Activated CD4-positive, alpha-beta T cell treated with anti-CD3 and anti-CD28 coated beads for 4 hours (primary cell): Measurements from ENCODE around the gene HYAL2.
"Not testable (repeated sequence)": the region's sequence is repeated elsewhere in the genome, so short reads cannot be mapped to it uniquely, and the experiment has no call there.

Experiments used
- DNase-seq, 2 donors: peaks; one replicate each; pipeline ENCODE4 v3.0.0-alpha.2; 2020

Gene HYAL2

DNA sequence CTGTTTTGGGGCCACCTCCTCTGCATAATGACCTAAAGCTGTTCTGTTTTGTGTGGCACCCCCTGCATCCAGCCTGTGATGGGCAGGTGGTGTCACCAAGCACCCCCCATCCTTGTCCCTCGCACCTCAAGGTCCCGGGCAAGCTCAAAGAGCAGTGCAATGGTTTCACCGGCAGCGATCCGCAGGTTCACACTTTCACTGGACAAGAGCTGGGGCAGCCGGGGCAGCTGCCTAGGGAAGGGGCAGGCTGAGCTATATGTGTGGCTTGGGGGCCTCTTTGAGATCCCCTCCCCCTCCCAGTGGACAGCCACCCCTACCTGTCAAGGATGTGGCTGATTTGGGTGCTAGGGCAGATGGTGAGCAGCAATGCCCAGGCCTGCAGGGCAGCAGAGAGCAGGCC lies 33.4 kb downstream of the HYAL2 start:
- no peak for DNase-seq

DNA sequence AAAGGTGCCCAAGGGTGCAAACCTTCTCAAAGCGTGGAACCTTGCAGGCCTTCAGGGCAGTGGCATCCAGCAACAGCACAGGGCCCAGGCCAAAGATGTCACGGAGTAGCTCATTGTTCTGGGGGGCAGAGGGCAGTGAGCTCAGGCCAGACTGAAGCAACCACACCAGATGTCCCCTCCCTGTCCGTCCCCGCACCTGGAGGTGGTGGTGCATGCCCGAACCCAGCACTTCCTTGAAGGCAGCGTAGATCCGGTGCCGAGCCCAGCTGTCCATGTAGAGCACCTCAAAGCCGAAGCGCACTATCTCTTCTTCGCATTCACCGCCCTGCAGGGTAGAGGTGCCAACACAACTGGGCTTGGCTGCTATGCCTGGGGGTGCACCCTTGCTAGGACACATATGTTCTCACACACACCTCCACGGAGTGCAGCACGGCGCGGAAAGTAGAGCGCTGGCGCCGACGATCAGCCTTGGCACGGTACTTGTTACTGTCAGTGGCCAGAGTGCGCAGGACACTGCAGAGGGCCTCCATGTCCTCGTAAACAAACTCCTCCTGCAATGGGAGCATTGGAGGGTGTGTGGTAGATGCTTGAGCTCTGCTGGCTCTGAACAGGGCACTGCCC lies 34.0 kb downstream of the HYAL2 start:
- DNase-seq: no peak

DNA sequence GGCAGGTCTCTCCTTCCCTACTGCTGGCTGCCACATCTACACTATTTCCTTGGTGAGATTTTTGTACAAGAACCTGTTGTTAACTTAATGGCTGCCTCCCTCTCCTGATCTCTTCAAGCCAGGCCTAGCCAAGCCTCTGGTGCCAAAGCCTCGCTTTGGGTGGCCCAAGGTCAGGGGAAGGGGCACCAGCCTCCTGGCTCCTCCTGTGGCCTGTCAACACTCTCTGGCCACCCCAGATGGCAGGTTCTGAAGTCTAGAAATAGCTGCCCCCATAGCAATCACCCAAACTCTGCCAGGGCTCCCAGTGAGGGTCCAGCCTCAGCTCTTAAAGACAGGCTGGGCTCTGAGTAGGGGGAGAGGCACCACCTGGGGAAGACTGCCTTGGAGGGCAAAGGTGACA lies 35.3 kb downstream of the HYAL2 start:
- DNase-seq: no peak

DNA sequence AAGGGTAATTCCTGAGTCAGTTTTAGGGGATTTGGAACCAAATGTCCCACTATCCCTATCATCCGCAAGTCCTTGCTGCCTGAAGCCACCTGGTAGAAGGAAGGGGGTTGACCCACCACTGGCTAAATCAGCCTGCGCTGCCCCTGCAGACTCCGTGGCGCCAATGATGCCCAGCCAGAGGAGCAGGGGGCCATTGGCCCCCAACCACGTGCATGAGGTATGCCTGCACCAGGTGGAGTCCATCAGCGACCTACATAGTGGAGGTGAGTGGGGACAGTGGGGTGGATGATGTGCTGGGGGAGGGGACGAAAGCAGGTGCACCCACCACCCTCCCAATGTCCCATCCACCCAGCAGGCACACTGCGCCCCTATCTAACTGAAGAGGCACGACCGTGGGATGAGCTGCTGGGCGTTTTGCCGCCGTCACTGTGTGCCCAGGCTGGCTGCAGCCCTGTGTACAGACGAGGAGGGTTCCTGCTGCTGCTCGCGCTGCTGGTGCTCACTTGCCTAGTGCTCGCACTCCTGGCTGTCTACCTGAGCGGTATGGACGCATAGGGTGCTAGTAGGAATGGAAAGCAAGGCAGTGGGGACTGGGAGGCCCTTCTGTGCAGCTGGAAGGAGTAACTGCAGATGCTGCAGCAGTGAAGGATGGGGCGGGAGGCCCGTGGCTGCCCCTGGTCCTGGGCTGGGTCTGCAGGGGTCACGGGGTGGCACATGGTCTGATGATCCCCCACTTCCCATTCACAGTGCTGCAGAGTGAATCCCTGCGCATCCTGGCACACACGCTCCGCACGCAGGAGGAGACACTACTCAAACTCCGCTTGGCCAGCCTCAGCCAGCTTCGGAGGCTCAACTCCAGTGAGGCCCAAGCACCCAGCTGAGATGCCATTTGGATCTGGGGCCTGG lies 36.0 kb downstream of the HYAL2 start:
- no peak for DNase-seq

DNA sequence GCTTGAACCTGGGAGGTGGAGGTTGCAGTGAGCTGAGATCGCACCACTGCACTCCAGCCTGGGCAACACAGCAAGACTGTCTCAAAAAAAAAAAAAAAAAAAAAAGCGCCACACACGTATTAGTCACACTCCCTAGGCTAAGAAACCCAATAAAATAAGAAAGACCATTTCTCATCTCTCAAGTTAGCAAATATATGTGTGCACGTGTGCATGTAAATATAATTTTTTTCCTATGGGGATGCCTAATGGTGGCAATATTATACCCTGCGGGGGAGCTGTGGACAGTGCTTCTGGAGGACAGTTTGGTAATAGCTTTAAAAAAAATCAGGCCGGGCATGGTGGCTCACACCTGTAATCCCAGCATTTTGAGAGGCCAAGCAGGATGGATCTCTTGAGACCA lies 38.4 kb downstream of the HYAL2 start:
- not testable (repeated sequence) for DNase-seq

DNA sequence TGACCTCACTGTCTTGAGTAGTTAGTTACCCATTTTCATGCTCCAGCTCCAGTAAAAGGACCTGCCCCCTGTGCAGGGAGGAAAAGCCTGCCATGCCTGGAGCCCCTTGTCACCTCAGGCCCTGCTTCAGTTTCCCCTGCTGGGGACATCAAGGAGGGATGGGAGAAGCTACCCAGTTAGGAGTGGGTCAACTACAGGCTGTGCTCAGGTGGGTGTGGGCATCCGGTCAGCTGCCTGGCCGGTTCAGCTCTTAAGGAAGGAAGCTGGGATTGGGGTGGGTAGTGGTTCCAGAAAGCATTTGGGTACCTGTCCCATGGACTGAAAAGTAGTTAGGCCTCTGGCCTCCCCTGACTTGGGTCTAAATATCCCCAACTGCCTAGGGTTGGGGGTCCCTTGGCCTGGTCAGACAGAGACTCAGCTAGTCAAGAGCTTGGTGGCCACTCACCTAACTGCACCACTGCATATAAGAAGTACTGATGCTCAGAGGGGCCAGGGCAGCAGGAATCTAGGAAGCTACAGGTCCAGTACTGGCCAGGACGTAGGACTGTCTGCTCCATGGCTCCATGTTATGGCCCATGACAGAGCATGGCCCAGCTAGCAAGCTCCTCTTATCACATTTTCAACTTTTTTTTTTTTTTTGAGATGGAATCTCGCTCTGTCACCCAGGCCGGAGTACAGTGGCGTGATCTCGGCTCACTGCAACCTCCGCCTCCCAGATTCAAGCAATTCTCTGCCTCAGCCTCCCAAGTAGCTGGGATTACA lies 43.1 kb downstream of the HYAL2 start:
- DNase-seq: no peak

DNA sequence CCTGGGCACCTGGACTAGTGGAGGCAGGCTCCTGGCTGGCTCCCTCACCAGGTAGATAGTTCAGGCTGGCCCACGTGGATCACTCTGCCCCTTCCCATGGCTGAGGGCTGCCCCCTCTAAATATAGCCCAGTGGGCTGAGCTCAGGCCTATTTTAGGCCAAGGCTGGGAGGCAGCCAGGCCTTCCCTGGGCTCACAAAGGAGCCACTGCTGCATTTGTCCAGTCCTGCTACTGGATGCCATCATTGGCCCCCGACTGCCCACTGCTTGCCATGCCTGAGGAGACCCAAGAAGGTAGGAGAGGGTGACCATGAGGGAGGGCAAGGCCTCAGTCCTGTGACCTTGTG lies 43.7 kb downstream of the HYAL2 start, which contains the start of gene LSMEM2:
Gene LSMEM2 (plus strand): TSS at position 208 of the 345 bp plus-strand sequence. CDS start 27 bp downstream, at position 235.
- no peak for DNase-seq

DNA sequence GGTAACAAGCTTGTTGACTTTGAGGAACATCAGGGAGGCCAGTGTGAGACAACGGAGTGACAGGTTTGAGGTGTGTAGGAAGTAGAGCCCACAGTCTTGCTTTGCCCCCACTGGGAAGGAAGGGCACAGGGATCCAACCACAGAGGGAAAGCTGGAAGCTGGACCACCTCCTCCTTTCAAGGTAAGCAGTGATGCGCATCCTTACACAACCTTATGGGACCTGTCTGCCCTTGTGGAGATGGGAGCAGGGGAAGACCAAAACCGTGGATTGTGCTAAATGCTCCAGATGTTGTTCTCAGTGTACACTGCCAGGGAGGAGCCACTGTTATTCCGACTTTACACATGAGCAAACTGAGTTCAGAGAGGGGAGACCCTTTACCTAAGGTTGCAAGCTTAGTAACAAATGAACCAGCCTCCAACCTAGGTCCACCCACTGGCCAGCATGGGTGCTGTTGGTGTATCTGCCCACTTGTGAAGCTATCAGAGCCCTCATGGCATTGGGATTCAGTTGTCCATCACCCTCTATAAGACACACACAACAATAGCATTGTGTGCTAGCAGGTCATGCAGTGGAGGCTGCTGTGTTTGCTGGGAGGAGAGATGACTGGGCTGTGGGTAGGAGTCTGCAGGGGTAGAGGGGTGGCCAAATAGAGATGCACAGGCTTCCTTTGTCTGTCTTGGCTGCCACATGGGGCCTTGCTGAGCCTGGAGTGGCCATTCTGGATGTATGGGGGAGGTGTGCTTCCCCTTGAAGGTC lies 44.2 kb downstream of the HYAL2 start:
- no peak for DNase-seq

DNA sequence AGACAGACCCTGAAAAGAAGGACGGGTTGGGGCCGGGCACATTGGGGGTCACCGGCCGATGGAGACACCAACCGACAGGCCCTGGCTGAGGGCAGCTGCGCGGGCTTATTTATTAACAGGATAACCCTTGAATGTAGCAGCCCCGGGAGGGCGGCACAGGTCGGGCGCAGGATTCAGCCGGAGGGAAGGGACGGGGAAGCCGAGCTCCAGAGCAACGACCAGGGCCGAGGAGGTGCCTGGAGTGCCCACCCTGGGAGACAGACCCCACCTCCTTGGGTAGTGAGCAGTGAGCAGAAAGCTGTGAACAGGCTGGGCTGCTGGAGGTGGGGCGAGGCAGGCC lies 45.8 kb downstream of the HYAL2 start:
- no peak for DNase-seq

DNA sequence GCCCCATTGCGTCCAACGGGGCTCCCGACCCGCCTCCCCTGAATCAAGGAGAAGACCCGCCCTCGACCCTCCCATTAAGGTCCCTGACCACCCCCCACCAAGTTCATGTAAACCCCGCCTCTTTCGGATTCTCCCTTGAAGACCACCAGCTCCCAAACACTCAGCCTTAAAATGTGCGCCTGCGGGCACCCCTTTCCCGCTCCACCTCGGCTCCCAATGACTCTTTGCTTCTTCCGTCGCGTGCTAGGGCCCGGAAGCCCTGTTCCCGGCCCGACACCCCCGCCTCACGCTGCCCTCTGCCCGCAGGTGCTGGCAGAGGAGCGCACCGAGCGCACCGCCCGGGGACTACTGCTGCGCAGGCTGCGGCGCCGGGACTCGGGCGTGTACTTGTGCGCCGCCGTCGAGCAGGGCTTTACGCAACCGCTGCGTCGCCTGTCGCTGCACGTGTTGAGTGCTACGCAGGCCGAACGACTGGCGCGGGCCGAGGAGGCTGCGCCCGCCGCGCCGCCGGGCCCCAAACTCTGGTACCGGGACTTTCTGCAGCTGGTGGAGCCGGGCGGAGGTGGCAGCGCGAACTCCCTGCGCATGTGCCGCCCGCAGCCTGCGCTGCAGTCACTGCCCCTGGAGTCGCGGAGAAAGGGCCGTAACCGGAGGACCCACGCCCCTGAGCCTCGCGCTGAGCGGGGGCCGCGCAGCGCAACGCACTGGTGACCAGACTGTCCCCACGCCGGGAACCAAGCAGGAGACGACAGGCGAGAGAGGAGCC lies 46.4 kb downstream of the HYAL2 start:
- no peak for DNase-seq

DNA sequence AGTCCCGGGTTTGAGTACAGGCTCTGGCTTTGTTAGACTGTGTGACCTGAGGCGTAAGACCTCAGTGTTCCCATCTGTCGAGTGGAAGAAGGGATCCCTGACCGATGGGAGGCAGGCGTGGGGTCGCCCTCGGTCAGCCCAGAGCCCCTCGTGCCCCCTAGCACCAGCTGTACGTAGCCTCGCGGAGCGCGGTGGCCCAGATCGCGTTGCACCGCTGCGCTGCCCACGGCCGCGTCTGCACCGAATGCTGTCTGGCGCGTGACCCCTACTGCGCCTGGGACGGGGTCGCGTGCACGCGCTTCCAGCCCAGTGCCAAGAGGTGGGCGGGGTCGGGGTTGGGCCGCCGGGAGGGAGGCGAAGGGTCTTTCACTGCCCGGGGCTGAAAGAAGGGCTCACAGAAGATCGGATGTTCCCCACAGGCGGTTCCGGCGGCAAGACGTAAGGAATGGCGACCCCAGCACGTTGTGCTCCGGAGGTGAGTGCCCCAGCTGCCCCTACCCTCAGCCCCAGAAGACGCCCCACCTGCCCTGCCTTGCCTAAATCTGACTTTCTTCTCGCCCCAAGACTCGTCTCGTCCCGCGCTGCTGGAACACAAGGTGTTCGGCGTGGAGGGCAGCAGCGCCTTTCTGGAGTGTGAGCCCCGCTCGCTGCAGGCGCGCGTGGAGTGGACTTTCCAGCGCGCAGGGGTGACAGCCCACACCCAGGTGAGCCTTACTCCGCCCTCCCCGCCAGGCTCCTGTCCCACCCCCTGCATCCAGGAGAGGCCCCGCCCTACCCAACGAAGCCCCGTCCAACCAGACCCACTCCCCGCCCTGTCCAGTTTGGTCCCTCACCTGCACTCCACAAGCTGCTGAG lies 47.2 kb downstream of the HYAL2 start:
- DNase-seq: no peak

DNA sequence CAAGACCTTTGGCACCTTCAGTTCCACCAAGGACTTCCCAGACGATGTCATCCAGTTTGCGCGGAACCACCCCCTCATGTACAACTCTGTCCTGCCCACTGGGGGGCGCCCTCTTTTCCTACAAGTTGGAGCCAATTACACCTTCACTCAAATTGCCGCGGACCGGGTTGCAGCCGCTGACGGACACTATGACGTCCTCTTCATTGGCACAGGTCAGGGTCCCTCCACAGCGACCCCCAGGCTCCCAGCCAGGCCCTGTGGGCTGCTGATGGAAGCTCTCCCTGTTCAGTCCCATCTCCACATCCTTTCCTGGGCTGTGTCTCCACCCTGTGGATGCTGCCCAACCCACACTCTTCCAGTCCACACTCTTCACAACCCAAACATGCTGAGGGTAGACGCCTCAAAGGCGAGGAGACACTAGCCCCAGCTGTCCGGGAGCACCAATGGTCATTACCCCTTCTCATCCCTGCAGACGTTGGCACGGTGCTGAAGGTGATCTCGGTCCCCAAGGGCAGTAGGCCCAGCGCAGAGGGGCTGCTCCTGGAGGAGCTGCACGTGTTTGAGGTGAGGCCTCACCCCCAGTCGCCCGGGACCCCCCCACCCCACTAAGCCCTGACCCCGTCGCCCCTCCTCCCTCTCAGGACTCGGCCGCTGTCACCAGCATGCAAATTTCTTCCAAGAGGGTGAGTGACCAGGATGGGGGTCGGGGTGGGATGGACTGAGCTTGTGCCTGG lies 48.0 kb downstream of the HYAL2 start:
- peak; percentile 63 to 72 for DNase-seq

DNA sequence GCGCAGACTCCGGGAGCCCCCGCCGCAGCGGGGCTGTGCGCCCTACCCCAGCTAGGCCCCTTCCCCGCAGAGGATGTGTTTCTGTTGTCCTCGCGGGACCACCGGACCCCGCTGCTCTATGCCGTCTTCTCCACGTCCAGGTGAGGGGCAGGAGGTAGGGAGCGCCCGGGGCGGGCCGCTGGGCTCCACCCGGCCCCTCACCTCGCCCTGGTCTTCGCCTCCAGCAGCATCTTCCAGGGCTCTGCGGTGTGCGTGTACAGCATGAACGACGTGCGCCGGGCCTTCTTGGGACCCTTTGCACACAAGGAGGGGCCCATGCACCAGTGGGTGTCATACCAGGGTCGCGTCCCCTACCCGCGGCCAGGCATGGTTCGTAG lies 48.9 kb downstream of the HYAL2 start:
- no peak for DNase-seq

DNA sequence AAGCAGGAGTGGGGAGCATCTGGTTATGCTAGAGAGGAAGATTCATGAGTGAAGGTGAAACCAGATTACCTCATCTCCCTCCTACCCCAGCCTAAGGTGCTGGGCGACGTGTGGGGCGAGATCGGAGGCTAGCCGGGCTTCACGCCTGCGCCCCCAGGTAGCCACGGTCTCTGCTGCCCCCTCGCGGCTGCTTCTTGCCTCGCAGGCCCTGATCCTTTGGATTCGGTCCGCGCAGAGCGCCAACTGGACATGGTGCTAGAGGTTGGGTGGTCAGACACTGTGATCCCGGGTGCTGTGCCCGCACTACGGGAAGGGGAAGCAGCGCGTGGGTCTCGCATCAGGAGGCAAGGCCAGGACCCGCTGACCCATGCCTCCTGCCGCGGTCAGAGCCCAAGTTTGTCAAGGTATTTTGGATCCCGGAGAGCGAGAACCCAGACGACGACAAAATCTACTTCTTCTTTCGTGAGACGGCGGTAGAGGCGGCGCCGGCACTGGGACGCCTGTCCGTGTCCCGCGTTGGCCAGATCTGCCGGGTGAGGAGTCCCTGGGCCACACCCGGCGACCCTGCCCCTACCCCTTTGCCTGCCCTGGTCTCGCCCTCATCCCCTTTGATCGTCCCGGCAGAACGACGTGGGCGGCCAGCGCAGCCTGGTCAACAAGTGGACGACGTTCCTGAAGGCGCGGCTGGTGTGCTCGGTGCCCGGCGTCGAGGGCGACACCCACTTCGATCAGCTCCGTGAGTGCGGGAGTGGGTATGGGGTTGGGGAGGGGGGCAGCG lies 49.4 kb downstream of the HYAL2 start:
- DNase-seq: peak; percentile 81 to 88

DNA sequence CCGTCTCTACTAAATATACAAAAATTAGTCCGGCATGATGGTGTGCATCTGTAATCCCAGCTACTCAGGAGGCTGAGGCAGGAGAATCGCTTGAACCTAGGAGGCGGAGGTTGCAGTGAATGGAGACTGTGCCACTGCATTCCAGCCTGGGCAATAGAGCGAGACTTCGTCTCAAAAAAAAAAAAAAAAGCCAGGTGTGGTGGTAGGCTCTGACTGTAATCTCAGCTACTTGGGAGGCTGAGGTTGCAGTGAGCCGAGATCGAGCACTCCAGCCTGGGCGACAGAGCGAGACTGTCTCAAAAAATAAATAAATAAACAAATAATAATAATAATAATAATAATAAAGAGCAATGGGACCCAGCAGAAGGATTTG lies 50.0 kb downstream of the HYAL2 start:
- not testable (repeated sequence) for DNase-seq

DNA sequence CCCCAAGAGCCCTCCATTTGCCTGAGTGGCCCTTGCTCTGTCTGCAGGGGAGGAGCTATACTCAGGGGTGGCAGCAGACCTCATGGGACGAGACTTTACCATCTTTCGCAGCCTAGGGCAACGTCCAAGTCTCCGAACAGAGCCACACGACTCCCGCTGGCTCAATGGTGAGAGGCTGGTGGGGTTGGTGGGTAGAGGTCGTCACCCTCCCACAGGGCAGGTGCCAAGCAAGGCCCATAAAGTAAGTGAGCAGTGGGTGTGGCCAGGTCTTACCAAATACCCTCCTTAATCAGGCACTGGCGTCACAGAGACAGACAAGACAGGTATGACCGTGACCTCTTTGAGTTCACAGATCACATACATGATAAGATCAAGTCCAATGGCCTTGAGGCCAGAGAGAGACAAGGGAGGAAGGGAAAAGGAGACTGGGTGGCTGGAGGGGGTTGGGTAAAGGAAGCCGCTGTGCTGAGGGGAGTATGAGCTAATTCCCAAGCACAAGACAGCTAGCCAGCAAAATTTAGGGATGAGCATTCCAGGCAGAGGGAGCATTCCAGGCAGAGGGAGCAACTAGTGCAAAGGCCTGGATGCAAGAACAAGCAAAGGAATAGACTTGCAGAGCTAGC lies 51.1 kb downstream of the HYAL2 start:
- no peak for DNase-seq

DNA sequence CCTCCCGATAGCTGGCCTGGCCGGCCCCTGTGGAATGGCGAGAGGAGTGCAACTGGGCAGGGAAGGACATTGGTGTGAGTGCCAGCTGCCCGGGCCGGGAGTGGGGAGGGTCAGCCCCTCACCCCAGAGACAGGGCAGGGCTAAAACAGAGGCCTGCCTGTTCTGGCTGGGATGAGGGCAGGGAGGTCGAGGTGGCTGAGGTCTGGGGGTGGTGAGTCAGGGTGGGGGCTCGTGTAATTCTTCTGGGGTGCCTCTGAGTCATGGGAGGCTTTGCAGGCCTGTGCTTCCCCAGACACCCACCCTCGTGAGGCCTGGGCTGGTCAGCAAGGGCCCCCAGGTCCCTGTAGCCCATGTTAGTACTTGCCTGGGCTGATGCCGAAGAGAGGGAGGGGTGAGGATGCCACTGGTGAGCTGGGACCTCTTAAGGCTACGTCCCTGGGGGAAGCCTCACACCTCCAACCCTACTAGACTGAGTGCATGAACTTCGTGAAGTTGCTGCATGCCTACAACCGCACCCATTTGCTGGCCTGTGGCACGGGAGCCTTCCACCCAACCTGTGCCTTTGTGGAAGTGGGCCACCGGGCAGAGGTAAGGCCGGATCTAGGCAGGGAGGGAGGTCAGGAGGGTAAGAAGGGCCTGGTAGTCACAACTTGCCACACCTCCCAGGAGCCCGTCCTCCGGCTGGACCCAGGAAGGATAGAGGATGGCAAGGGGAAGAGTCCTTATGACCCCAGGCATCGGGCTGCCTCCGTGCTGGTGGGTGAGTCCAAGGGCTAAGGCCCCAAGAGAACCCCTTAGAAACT lies 51.9 kb downstream of the HYAL2 start:
- no peak for DNase-seq

DNA sequence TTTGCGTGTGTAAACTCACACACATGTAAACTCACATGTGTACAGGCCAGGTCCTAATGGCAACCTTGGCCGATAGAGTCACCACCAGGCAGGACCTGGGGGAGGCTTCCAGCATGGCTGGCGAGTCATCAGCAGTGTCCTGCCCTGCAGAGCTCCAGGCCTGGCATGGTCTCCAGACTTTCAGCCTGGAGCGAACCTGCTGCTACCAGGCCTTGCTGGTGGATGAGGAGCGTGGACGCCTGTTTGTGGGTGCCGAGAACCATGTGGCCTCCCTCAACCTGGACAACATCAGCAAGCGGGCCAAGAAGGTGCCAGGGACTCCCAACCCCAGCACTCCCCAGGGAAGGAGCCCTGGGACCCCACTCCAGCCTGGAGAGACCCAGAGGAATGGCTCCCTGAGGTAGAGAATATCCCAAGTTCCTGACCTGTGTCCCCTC lies 52.5 kb downstream of the HYAL2 start:
- no peak for DNase-seq
